NOMO-1 (cell line): ENCODE measurements around the gene UBR1.
"Not testable (repeated sequence)": the region's sequence is repeated elsewhere in the genome, so short reads cannot be mapped to it uniquely, and the experiment has no call there.

Source experiments
- DNase-seq, 2 experiments: peaks; one replicate each; lab custom pipeline; 2025; ENCODE audit not compliant: unreplicated experiment in 2 of 2; lab: John Stamatoyannopoulos, UW

The UBR1 gene

GRCh38 chr15:43105778-43106485 is at the start of gene UBR1:
Gene UBR1, minus strand, starts transcription at chr15:43106038. Its CDS starts 16 bp downstream, at chr15:43106022.
- peak; percentile 84 to 86 for DNase-seq

GRCh38 chr15:43153269-43153668 is 47.4 kb upstream of the UBR1 start:
- DNase-seq, result no peak

GRCh38 chr15:43151688-43152087 is 45.9 kb upstream of the UBR1 start:
- no peak for DNase-seq

GRCh38 chr15:43150191-43150929 is 44.5 kb upstream of the UBR1 start:
- DNase-seq, result no peak

GRCh38 chr15:43146184-43146583 is 40.3 kb upstream of the UBR1 start:
- DNase-seq, result no peak

- peak in 1 of 2 experiments; percentile 61 for DNase-seq
Measured at GRCh38 chr15:43144512-43144911, 38.7 kb upstream of the UBR1 start.

- DNase-seq, result no peak
Measured at GRCh38 chr15:43143203-43143941, 37.5 kb upstream of the UBR1 start.

- no peak for DNase-seq
Measured at GRCh38 chr15:43135351-43135750, 29.5 kb upstream of the UBR1 start.

GRCh38 chr15:43134157-43134635 is 28.4 kb upstream of the UBR1 start:
- DNase-seq, result no peak

GRCh38 chr15:43133430-43134156 is 27.8 kb upstream of the UBR1 start, which contains the start of gene TMEM62:
Gene TMEM62, plus strand, starts transcription at chr15:43133586. Its CDS starts 217 bp downstream, at chr15:43133803.
- DNase-seq, result peak; percentile 86 to 90

- DNase-seq, result no peak
Measured at GRCh38 chr15:43132830-43133429, 27.1 kb upstream of the UBR1 start.

- DNase-seq, result no peak
Measured at GRCh38 chr15:43128980-43129335, 23.1 kb upstream of the UBR1 start.

GRCh38 chr15:43128174-43128979 is 22.5 kb upstream of the UBR1 start:
- not testable (repeated sequence) for DNase-seq

- DNase-seq, result no peak
Measured at GRCh38 chr15:43127752-43128151, 21.9 kb upstream of the UBR1 start.

GRCh38 chr15:43126356-43126755 is 20.5 kb upstream of the UBR1 start:
- DNase-seq, result peak; percentile 70 to 90

- no peak for DNase-seq
Measured at GRCh38 chr15:43125100-43125661, 19.3 kb upstream of the UBR1 start.

- no peak for DNase-seq
Measured at GRCh38 chr15:43121863-43122262, 16.0 kb upstream of the UBR1 start.

GRCh38 chr15:43118829-43119228 is 13.0 kb upstream of the UBR1 start:
- DNase-seq, result no peak

- no peak for DNase-seq
Measured at GRCh38 chr15:43118286-43118685, 12.4 kb upstream of the UBR1 start.
